Measurements from ENCODE around the gene NEK4. TPM values are rescaled to one million over a fixed set of nuclear protein-coding genes. Genes with fewer than 3 reads are reported as not detected.

Gene NEK4
- total RNA-seq, 1 experiment from 2014 or later, result 33.8 TPM

DNA sequence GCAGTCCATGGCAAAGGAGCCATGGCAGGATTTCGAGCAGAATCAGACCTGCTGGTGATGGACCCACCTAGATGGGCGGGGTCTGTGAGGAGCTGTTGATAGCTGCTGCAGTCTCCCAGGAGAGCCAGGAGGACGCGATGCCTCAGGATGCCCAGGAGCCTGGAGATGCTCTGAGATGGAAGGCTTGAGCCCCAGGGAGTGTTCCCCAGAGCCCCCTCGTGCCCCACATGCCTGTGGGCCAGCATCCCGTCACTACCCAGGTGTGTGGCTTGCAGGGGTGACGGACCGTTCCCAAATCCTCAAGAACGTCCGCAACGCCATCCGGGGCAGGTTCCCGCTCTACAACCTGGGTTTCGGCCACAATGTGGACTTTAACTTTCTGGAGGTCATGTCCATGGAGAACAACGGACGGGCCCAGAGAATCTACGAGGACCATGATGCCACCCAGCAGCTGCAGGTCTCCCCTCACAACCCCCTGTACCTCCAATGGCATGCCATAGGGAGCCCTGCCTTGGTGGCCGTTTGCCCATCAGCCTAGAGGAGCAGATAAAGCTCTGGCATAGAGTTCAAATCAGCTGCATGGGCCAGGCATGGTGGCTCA, 13.4 kb upstream of the NEK4 start:
- H3K27ac Mint-ChIP-seq (ENCODE audit: unreplicated experiment), result no peak overlapping the region
- intact Hi-C loops (cut with micrococcal nuclease; ENCODE audit: unreplicated experiment), result no loop called here
- CTCF ChIA-PET, result no interaction called here
- peaks cover 69% of the 10 kb centered on the region for H3K27me3 Mint-ChIP-seq (ENCODE audit: unreplicated experiment)
- no peak for DNase-seq
- H3K9me3 Mint-ChIP-seq (ENCODE audit: low read depth, unreplicated experiment), result no peaks in the 10 kb centered on the region
- TF ChIP-seq CTCF (IDR thresholded peaks at IDR 0.05; ENCODE audit: unreplicated experiment), result no peak
- H3K36me3 Mint-ChIP-seq (ENCODE audit: insufficient read depth, unreplicated experiment), result no peaks in the 10 kb centered on the region
- H3K4me1 Mint-ChIP-seq (ENCODE audit: low read depth, unreplicated experiment), result no peaks in the 10 kb centered on the region
- H3K4me3 Mint-ChIP-seq (ENCODE audit: low read depth, unreplicated experiment), result no peak overlapping the region
- BruUV-seq (replicated peaks), result no TSS peak

DNA sequence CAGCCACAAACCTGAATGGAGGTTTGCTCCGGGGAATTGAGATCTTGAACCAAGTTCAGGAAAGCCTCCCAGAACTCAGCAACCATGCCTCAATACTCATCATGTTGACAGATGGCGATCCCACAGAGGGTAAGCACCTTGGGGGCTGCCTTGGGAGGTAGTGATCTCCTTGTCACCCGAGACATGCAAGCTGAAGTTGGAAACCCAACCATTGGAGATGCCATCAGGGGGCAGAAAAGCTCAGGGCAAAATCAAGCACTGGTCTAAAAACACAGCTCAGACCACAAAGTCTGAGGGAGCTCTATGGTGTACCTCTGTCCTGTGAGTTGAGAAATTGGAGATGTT, 12.4 kb upstream of the NEK4 start:
- Mint-ChIP-seq H3K9me3 (ENCODE audit: low read depth, unreplicated experiment) (no peaks in the 10 kb centered on the region), H3K4me3 (ENCODE audit: low read depth, unreplicated experiment) (no peak overlapping the region), H3K36me3 (ENCODE audit: insufficient read depth, unreplicated experiment) (no peaks in the 10 kb centered on the region), H3K27me3 (ENCODE audit: unreplicated experiment) (peaks cover 59% of the 10 kb centered on the region), H3K27ac (ENCODE audit: unreplicated experiment) (no peak overlapping the region), H3K4me1 (ENCODE audit: low read depth, unreplicated experiment) (peaks cover 4% of the 10 kb centered on the region)
- no peak for TF ChIP-seq CTCF (IDR thresholded peaks at IDR 0.05; ENCODE audit: unreplicated experiment)
- CTCF ChIA-PET, result no interaction called here
- intact Hi-C loops (cut with micrococcal nuclease; ENCODE audit: unreplicated experiment), result no loop called here
- DNase-seq, result no peak
- no TSS peak for BruUV-seq (replicated peaks)

- Mint-ChIP-seq H3K4me3 (ENCODE audit: low read depth, unreplicated experiment) (no peak overlapping the region), H3K27ac (ENCODE audit: unreplicated experiment) (no peak overlapping the region), H3K4me1 (ENCODE audit: low read depth, unreplicated experiment) (peaks cover 9% of the 10 kb centered on the region), H3K36me3 (ENCODE audit: insufficient read depth, unreplicated experiment) (no peaks in the 10 kb centered on the region), H3K9me3 (ENCODE audit: low read depth, unreplicated experiment) (no peaks in the 10 kb centered on the region), H3K27me3 (ENCODE audit: unreplicated experiment) (peaks cover 54% of the 10 kb centered on the region)
- CTCF ChIA-PET, result no interaction called here
- DNase-seq, result no peak
- TF ChIP-seq CTCF (IDR thresholded peaks at IDR 0.05; ENCODE audit: unreplicated experiment), result no peak
- intact Hi-C loops (cut with micrococcal nuclease; ENCODE audit: unreplicated experiment), result no loop called here
- BruUV-seq (replicated peaks), result no TSS peak
These were observed 11.9 kb upstream of the NEK4 start for GRCh38 chr3:52782412-52783210.

DNA sequence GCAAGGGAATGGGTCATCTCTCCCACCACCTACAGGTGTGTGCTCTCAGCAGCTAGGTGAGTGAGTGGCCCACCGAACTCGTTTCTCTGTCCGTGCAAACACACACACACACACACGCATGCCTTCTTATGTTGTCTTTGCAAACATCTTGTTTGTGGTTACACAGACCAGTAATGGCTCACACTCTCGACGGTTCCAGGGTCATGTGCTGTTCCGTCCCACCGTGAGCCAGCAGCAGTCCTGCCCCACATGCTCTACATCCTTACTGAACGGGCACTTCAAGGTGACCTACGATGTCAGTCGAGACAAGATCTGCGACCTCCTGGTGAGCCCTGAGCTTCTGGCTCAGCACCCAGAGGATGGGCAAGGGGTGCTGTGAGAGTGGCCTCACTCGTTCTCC, 11.0 kb upstream of the NEK4 start:
- H3K36me3 Mint-ChIP-seq (ENCODE audit: insufficient read depth, unreplicated experiment), result no peaks in the 10 kb centered on the region
- H3K27ac Mint-ChIP-seq (ENCODE audit: unreplicated experiment), result no peak overlapping the region
- no peak overlapping the region for H3K4me3 Mint-ChIP-seq (ENCODE audit: low read depth, unreplicated experiment)
- DNase-seq, result no peak
- intact Hi-C loops (cut with micrococcal nuclease; ENCODE audit: unreplicated experiment), result no loop called here
- CTCF ChIA-PET, result no interaction called here
- H3K27me3 Mint-ChIP-seq (ENCODE audit: unreplicated experiment), result peaks cover 45% of the 10 kb centered on the region
- H3K4me1 Mint-ChIP-seq (ENCODE audit: low read depth, unreplicated experiment), result peaks cover 18% of the 10 kb centered on the region
- no TSS peak for BruUV-seq (replicated peaks)
- TF ChIP-seq CTCF (IDR thresholded peaks at IDR 0.05; ENCODE audit: unreplicated experiment), result no peak
- H3K9me3 Mint-ChIP-seq (ENCODE audit: low read depth, unreplicated experiment), result no peaks in the 10 kb centered on the region

All from Calu3 (cell line).